Large intestine (tissue), 3 donors: ENCODE results near the gene NAPB. TPM values are rescaled to one million over a fixed set of nuclear protein-coding genes. Genes with fewer than 3 reads are reported as not detected.
A peak's percentile ranks its signal among the peaks of the same experiment; 100 is the strongest.

Experiments
- DNase-seq, 2 donors: peaks; one replicate each; pipeline versions ENCODE4 v3.0.0 to v3.0.0-alpha.2; 2013
- H3K27ac ChIP-seq: one replicate; pipeline ENCODE4 v1.5.1; 2013; ENCODE audit warnings: low read length
- H3K27me3 ChIP-seq: 2 replicates; pipeline ENCODE4 v1.6.1; 2013; ENCODE audit warnings: low read length; ENCODE audit not compliant: control insufficient read depth, insufficient read depth
- H3K36me3 ChIP-seq: 2 replicates; pipeline ENCODE4 v1.6.1; 2013; ENCODE audit warnings: low read length; ENCODE audit not compliant: control insufficient read depth, insufficient read depth
- H3K4me1 ChIP-seq: one replicate; pipeline ENCODE4 v1.6.1; 2013; ENCODE audit warnings: low read length; ENCODE audit not compliant: control insufficient read depth, insufficient read depth
- H3K4me3 ChIP-seq: one replicate; pipeline ENCODE4 v1.5.1; 2013; ENCODE audit warnings: low read length
- H3K9me3 ChIP-seq: one replicate; pipeline ENCODE4 v1.6.1; 2013; ENCODE audit warnings: mild to moderate bottlenecking, low read depth, low read length, moderate library complexity; ENCODE audit not compliant: control insufficient read depth
- WGBS: methylation state at CpG from one replicate; pipeline ENCODE4 v1.1.5; 2013; ENCODE audit warnings: low lambda C conversion rate; ENCODE audit not compliant: insufficient coverage; 5-methylcytosine and 5-hydroxymethylcytosine counted together
- polyA plus RNA-seq: library from polyadenylated mRNA; unstranded; fragments of 120-200 nt; gene quantifications from one replicate; pipeline ENCODE4 v1.2.1, GENCODE V29; 2013

NAPB gene
- polyA plus RNA-seq, 1 donor, result 19.9 TPM

DNA sequence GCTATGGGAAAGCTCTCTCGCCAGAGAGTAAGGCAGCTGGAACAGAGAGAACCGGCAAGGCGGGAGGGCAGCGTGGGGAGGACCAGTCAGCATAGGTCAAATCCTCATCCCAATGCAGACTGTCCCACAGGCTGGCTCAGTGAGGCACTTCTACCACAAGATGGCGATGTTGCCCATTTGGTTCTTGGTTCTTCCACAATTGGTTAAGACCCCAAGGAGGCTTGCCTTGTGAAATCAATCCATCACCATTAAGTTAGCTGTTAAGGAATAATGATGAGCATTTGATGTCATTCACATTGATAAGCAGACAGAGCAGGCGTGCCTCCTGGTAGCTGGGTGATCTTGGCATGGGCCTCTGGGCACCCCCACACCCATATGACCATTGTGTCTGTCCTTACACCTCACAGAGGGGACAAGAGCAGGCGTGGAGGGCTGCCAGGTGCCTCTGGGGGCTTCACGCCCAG, 20.6 kb upstream of the NAPB start:
- Histone ChIP-seq H3K4me1 (peaks cover under 1% of the 10 kb centered on the region), H3K9me3 (no peaks in the 10 kb centered on the region), H3K27me3 (no peaks in the 10 kb centered on the region), H3K27ac (no peak overlapping the region), H3K4me3 (no peak overlapping the region), H3K36me3 (no peaks in the 10 kb centered on the region)
- DNase-seq, result peak; percentile 38 to 50
- no CpG with 5 or more reads among the region's 8 CpGs for WGBS

DNA sequence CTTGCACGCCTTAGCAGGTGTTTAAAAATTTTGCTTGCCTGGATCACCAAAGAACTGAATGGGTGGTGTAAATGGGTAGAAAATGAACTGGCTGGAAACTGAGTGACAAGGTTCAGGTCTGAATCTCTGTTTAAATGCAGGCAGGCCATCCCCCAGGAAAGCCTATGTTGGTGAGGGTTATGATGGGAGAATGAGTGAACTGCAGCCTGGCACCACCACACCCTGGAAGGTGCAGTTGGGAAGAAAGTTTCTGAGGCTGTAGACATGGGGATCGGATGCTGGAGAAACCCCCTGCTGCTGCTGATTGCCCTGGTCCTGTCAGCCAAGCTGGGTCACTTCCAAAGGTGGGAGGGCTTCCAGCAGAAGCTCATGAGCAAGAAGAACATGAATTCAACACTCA, 18.7 kb upstream of the NAPB start:
- H3K4me1 ChIP-seq, result peaks cover 7% of the 10 kb centered on the region
- no peaks in the 10 kb centered on the region for H3K9me3 ChIP-seq
- H3K36me3 ChIP-seq, result no peaks in the 10 kb centered on the region
- H3K27me3 ChIP-seq, result no peaks in the 10 kb centered on the region
- no CpG with 5 or more reads among the region's 2 CpGs for WGBS
- DNase-seq, result no peak
- no peak overlapping the region for H3K4me3 ChIP-seq
- no peak overlapping the region for H3K27ac ChIP-seq

DNA sequence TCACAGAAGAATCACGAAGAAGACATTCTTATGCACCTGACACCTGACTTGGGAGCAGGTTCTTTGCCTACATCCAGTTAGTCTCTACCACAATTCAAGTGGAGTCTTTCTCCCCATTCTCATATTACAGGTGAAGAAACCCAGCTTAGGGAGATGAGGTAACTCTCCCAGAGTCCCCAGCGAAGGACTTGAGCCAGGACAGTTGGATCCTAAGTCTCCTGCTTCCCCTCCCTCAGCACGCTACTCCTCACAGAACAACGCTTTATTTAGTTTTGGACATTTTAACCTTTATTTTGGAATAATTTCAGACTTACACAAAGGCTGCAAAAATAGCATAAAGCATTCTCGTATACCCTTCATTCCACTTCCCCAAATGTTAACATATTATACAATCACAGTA, 17.4 kb upstream of the NAPB start:
- H3K27me3 ChIP-seq, result no peaks in the 10 kb centered on the region
- no peaks in the 10 kb centered on the region for H3K9me3 ChIP-seq
- no peak overlapping the region for H3K27ac ChIP-seq
- peaks cover 7% of the 10 kb centered on the region for H3K4me1 ChIP-seq
- no peaks in the 10 kb centered on the region for H3K36me3 ChIP-seq
- WGBS, result 69% methylated on average over 3 of the region's 5 CpGs
- H3K4me3 ChIP-seq, result no peak overlapping the region
- DNase-seq, result no peak

DNA sequence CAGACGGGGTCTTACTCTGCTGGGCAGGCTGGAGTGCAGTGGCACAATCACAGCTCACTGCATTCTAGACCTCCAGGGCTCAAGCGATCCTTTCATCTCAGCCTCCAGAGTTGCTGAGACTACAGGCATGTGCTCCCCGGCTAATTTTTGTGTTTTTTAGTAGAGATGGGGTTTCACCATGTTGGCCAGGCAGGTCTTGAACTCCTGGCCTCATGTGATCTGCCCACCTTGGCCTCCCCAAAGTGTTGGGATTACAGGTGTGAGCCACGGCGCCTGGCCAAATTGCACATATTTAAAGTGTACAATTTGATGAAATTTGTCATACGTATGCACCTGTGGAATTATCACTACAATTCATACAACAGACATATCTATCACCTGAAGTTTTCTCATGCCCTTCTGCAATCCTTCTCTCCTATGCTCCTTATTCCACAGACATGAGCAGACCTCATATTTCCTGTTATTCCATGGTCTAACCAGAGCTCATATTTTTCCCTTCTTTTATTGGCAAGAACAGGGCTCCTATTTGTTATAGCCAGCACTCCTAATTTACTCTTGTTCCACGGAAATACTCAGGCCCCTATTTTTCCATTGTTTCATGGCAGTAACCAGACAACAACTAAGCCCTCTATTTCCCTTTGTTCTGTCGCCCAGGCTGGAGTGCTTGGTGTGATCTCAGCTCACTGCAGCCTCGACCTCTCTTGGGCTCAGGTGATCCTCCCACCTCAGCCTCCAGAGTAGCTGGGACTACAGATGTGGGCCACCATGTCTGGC, 16.0 kb upstream of the NAPB start:
- Histone ChIP-seq H3K36me3 (no peaks in the 10 kb centered on the region), H3K27me3 (no peaks in the 10 kb centered on the region), H3K9me3 (no peaks in the 10 kb centered on the region), H3K27ac (no peak overlapping the region), H3K4me1 (peaks cover 7% of the 10 kb centered on the region), H3K4me3 (no peak overlapping the region)
- DNase-seq, result no peak
- WGBS, result 100% methylated on average over 1 of the region's 9 CpGs

DNA sequence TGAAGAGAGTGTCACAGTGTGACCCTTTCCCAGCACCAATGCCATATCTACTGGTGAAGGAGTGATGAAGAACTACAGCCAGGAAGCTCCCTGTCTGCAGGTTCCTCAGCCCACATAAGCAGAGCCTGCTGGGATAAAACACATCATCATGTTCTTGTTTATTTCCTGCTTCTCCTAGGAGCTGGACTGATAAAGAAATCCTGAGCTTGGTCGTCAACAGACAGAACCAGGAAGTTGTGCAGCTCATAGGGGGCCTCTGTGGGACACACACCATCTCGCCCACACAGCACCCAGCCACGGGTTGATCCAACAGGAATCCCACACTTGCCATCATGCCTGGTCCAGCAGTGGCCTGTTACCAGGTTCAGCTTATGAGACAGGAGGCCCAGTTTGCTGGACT, 15.4 kb upstream of the NAPB start:
- Histone ChIP-seq H3K36me3 (no peaks in the 10 kb centered on the region), H3K27me3 (no peaks in the 10 kb centered on the region), H3K27ac (no peak overlapping the region), H3K4me1 (peaks cover 7% of the 10 kb centered on the region), H3K9me3 (no peaks in the 10 kb centered on the region), H3K4me3 (no peak overlapping the region)
- peak; percentile 31 to 70 for DNase-seq
- no CpG with 5 or more reads among the region's 3 CpGs for WGBS

DNA sequence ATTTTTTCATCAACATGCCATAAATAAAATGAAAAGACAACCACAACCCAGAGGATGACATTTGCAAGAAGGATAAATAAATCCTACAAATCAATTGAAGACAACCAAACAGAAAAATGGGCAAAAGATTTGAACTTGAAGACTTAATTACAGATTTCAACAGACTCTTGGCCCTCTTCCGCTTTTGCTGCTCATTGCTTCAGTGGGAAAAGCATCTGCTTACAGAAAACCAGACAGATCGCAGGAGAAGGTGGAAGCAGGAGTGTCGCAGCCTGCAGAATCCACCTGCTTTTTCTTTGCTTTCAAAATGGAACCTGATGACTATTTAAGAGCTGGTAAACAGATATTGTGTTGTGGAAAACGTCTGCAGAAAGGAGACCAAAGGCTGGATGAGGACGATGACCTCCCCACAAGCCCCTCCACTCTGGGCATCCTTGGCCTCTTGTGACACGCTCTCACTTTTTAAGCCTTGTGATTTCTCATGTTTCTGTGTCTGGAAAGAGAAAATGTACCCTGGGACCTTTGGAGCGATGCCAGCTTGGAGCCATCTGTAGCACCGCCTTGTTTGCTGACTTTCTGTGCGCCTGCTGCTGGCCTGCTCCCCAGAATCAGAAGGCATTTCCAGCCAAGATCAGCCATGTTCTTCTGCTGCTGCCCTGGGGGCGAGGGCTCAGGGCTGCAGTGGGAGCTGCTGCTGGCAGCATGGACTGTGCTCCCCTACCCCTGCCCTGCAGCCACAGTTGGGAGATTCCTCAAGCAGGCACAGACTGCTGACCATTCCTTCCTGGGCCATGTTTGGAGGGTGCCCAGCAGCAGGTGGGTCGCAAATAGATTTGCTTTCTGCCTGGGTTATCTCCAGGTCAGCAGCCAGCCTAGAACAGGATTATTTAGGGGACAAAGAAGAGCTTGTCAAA, 14.6 kb upstream of the NAPB start:
- Histone ChIP-seq H3K4me1 (peaks cover 7% of the 10 kb centered on the region), H3K4me3 (no peak overlapping the region), H3K9me3 (no peaks in the 10 kb centered on the region), H3K36me3 (no peaks in the 10 kb centered on the region), H3K27me3 (no peaks in the 10 kb centered on the region), H3K27ac (no peak overlapping the region)
- WGBS, result 86% methylated on average over 3 of the region's 11 CpGs
- DNase-seq, result peak; percentile 74 to 83

DNA sequence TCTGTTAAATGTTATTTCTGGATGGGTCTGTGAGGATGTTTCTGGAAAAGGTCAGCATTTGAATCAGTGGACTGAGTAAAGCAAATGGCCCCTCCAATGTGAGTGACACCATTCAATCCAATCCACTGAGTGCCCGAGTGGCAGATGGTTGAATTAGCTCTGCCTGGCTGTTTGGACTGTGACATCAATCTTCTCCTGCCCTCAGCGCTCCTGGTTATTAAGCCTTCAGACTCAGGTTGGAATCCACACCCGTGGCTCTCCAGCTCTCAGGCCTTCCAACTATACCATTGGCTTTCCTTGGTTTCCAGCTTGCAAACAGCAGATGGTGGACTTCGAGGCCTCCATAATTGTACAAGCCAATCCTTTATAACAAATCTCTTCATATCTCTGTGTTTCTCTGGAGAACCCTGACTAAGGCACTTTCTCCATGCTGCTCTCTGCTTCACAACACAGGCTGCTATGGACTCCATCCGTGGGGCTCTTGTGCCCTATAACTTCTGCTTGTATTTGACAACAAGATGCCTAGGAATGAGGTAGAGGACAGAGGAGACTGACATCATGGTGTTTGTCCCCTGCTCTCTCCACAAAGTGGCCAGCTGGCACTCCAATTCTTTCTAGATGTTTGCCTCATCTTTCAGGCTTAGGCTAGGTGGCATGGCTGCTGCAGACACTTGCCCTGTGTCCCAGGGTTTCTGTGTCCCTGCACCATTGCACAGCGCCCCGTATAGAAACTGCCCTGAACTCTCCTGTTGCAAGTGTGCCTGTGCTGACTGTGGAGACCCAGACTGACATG, 13.4 kb upstream of the NAPB start:
- Histone ChIP-seq H3K9me3 (no peaks in the 10 kb centered on the region), H3K36me3 (no peaks in the 10 kb centered on the region), H3K27ac (no peak overlapping the region), H3K4me3 (no peak overlapping the region), H3K4me1 (peaks cover 7% of the 10 kb centered on the region), H3K27me3 (no peaks in the 10 kb centered on the region)
- 80% methylated on average over 1 of the region's 7 CpGs for WGBS
- no peak for DNase-seq

DNA sequence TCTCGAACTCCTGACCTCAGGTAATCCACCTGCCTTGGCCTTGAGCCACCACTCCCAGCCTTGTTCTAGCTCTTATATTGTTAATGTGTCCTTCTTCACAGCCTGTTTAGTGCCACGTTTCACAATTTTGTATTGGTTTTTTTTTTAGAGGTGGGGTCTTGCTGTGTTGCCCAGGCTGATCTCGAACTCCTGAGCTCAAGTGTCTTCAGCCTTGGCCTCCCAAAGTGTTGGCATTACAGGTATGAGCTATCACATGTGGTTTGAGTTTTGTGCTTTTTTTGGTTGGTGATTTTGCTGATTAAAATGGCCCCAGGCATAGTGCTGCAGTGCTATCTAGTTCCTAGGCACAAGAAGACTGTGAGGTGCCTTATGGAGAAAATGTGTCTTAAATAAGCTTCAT, 12.3 kb upstream of the NAPB start:
- Histone ChIP-seq H3K4me1 (peaks cover 7% of the 10 kb centered on the region), H3K27me3 (no peaks in the 10 kb centered on the region), H3K9me3 (no peaks in the 10 kb centered on the region), H3K4me3 (no peak overlapping the region), H3K27ac (no peak overlapping the region), H3K36me3 (no peaks in the 10 kb centered on the region)
- no peak for DNase-seq
- no CpG with 5 or more reads among the region's 3 CpGs for WGBS

DNA sequence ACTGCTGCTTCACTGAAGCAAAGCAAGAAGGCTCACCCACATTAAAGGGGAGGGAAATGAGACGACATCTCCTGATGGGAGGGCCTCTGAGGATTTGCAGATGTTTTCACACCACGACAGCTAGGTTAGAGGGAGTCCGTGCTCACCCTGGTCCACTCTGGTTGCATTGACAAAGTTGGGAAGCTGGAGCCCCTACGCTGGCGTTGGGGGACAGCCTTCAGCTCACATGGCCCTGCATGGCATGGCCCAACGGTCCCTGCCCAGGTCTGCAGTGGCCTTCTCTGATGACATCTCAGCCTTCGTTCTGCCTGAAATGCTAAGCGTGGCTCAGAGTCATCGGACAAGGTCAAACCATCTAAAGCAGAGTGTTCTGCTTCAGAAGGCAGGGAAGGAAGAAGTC, 3.8 kb upstream of the NAPB start:
- Histone ChIP-seq H3K27ac (no peak overlapping the region), H3K4me1 (peaks cover 3% of the 10 kb centered on the region), H3K27me3 (no peaks in the 10 kb centered on the region), H3K4me3 (no peak overlapping the region), H3K9me3 (no peaks in the 10 kb centered on the region), H3K36me3 (no peaks in the 10 kb centered on the region)
- no CpG with 5 or more reads among the region's 9 CpGs for WGBS
- DNase-seq, result no peak
